GF-D8 (cell line): ENCODE results near the gene TEN1.
"Not testable (repeated sequence)": the region's sequence is repeated elsewhere in the genome, so short reads cannot be mapped to it uniquely, and the experiment has no call there.

Experiments
- DNase-seq: peaks from one replicate; lab custom pipeline; 2025; lab: John Stamatoyannopoulos, UW

TEN1 gene

DNA sequence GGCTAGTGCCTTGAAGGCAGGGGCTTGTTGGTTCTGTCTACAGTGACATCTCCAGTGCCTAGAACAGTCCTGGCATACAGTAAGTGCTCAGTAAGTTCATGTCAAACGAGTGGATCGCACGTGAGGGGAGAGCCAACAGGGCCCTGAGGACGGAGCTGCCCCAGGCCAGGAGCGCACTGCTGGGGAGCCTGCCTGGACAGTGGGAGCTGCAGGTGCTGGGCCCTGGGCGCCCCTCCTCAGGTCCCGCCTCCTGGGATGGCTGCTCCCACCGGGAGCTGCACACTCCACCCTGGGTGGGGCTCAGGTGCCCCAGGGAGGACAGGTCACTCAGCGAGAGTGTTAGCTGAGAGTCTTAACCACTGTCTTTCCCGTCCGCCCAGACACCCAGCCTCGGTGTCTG lies 46.3 kb downstream of the TEN1 start:
- no peak for DNase-seq

DNA sequence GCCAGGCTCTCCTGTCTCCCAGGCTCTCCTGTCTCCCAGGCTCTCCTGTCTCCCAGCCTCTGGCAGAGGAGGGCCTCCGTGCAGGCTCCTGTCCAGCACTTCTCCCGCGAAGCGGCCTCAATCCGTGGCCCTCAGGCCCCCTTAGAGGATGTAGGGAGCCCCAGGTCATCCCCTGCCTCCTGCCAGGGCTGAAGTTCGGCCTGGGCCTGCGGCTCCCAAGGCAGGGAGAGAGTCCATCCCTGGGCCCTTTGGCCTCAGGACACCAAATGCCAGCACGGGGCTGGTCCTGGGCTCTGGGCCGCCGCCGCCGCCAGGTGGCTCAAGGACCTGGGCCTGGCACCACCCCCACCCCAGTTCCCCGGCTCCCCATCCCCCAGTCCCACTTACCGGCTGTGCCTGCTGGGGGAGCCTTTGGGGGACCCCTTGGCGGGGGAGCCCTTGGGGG lies 47.7 kb downstream of the TEN1 start:
- DNase-seq: no peak

DNA sequence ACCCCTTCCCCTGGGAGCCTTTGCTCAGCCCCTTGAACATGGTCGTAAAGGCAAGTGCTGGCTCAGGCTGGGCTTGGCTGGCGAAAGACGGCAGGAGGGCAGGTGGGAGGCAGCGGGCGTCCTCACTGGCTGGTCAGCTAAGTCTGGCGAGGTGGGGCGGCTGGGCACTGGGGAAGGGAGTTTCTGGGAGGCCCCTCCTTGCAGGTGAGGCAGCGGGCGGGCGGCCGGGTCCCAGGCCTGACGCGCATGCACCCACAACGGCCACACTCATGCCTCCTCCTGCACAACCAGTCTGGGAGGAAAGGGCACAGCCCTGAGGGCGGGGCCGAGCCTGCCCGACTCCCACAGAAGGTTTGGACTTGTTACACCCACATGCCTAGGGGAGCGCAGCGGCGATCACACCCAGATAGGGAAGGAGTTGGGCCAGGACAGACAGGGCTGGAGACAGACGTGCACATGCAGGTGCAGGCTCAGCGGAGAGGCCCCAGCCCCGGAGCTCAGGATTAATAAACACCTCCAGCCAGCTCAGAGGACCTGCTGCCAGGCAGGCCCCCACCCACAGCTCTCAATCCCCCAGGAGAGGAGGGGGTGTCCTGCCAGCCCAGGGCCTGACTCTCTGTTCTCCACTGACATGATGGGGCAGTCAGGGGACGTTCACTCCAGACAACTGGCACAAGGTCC lies 48.3 kb downstream of the TEN1 start, which contains the start of gene EVPL:
Gene EVPL, minus strand, starts transcription at position 148 of the 681 bp plus-strand sequence. Its CDS starts 108 bp downstream, at position 40.
- no peak for DNase-seq

DNA sequence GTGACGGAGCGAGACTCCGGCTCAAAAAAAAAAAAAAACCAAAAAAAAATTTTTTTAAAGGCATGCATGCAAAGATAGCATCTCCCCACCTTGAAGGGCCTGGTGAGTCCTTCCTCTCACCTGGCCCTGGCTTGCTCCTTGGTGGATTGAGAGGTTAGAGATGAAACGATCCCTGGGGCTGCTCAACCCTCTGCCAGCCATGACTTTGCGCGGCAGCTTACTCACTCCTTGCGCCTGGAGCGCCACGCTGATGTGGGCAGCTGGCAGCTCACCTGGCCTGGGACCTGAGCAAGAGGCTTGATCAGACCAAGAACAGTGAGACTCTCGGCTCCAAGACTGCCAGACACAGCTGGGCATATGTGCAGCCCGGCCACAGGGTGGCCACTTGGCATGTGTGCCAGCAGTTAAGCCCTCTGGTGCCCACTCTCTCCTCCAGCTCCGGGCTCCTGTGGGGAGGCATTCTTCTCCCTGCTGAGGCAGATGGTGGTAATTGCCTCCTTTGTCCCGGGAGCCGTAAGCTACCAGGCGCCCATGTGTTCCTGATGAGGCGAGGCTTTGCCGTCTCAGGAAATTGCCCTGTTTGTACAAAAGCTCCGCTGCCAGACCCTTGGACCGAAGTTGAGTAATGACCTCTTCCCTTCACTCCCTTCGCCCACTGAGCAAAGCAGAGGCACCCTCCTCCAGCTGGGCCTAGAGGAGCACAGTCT lies 53.2 kb downstream of the TEN1 start:
- no peak for DNase-seq

DNA sequence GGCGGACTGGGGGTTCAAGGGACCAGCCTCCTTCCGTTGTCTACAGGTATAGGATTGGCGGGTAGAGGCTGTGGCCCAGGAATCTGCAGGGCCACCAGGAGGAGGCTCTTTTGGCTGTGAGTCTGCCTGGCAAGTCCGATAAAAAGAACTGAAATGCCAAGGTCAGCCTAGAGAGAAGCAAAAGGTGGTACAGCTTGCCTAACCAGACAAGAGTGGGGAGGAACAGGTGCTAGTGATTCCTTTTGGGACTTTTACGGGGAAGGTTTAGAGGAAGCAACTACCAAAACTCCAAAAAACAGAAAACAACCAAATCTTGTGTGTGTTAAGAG lies 53.7 kb downstream of the TEN1 start:
- DNase-seq: no peak

DNA sequence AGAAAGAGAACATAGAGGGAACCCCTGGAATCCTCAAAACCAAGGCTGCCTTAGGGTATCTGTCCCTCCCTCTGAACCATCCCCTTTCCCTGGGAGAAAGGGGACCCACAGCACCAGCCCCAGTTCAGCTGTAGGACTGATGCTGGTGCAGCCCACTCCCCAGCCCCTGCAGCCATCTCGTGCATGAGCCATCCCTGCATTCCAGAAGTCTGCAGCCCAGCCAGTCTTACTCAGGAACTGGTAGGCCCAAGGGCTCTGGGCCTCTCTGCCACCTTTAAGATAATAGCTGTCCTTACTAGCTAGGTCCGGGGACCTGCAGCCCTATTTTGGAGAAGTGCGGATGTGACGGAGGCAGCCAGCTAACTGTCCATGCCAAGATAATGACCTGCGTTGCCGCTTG lies 54.1 kb downstream of the TEN1 start:
- DNase-seq: no peak

DNA sequence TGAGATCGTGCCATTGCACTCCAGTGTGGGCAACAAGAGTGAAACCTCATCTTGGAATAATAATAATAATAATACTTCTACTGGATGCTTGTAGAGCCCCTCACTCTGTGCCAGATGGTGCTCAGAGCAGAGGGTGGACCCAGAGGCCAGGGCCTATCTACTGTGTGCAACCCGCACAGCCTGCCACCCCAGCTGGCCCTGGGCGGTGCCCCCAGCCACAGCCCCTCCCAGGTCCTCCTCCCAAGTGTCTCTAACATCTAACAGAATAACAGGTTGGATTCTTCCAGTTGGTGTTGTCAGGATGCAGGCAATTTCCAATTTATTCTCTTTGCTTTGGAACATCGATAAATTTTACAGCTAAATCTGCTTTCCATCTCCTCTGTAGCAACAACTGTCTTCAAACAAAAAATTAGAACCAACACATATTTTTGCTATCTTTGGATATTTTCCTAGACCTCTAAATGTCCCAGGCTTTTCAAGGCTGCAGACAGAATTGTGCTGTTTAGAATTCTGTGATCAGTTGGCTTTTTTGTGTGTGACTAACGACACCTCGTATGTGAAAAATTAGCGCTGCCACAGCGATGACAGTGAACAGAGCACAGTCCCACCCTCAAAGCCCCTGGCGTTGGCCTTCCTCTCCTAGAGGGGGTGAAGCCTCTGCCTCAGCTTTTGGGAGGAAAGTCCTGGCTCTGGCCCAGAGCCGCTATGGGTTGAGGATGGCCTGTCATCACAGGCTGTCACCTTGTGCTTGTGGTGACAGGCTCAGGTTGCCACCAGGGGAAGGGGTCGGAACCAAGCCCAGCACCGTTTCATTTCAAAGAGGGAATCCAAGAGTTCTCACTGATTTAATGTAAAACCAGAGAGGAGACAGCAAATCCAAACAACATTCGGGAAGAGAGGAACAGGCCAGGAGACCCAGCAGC lies 55.6 kb downstream of the TEN1 start:
- no peak for DNase-seq

DNA sequence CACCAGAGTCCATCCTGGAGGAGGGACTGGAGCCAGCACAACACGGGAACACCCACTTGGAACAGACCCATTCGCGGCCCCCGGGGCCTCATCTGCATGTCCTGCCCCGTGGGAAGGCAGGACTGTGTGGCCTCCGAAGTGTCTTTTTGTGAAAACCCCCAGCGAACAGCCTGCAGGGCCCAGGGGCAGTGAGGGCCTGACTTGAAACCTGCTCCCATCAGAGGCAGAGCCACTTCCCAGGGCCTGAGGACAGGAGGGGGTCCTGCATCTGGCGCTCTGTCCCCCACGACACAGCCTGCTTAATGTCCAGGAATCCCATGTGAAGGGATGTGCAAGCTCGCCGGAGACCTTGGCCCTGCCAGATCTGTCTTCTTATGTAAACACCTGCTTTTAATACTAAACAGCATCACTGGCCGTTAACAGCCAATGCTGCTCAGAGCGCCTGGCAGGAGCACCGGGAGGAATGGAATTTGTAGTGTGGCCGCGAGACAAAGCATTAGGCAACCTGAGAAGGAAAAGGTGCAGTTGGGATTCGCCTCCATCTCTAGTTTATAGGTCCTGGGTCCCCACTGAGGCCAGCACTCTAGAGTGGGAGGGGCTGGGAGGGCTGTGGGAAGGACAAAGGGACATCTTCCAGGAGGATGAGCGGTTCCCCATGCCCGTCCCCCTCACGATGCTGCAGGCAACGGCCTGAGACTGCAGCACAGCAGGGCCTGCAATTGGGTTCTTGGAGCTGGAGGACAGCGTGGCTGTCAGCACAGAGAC lies 57.6 kb downstream of the TEN1 start:
- no peak for DNase-seq

DNA sequence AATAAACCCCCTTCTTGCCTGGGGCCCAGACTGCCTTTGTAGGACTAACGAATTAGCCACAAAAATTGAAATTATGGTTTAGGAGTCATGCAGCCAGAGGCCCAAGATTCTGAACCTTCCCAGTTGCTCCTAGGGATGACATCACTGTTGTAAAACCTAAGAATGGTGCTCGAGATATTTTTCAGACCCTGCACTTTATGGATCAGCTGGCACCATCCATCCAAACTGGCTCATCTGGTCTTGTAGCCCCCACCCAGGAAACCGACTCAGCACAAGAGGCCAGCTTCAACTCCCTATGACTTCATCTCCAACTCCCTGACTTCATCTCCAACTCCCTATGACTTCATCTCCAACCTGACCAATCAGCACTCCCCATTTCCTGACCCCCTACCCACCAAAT lies 59.0 kb downstream of the TEN1 start:
- DNase-seq: no peak

DNA sequence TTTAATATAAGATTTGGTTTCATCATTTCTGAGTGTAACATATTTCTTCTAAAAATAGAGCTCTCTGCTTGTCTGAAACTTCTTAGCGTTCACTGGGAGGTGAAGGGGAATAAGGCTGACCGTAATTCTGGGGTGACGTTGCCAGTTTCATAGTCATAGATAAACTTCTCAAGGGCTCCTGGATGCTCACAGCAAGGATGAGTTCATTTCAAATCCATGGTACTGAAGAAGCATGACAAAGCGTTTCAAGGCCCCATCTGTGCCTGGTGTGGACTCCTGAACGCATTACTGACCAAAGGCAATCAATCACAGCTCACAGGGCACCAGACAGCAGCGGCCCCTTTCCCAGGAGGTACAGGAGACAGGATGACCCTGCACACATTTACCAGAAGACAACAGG lies 60.1 kb downstream of the TEN1 start:
- DNase-seq: no peak

DNA sequence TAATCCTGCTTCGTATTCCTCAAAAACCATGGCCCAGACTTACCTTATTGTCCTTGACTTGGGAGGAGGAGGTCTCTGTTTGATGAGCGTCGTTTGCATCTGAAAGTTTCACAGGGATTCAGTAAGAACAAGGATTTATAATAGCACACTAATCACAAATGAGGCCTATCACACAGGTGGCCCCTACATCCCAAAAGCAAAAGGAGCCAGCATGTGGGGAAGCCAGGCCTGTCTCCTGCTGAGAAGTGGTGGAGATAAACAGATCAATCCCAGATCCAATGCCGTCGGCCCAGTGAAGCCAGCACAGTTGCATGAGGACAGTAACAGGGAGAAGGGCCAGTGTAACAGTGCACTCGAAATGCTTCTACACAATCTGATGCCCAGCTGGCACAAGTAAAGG lies 61.3 kb downstream of the TEN1 start:
- no peak for DNase-seq

DNA sequence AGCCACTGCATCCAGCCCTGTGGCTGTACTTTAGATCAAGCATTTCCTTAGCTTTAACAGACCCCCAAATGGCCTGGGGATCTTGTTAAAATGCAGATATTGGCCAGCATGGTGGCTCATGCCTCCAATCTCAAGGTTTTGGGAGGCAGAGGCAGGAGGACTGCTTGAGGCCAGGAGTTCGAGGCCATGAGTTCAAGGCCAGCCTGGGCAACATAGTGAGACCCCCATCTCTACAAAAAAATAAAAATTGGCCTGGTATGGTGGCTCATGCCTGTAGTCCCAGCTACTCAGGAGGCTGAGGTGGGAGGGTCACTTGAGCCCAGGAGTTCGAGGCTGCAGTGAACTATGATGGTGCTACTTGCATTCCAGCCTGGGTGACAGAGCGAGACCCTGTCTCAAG lies 63.8 kb downstream of the TEN1 start:
- not testable (repeated sequence) for DNase-seq

DNA sequence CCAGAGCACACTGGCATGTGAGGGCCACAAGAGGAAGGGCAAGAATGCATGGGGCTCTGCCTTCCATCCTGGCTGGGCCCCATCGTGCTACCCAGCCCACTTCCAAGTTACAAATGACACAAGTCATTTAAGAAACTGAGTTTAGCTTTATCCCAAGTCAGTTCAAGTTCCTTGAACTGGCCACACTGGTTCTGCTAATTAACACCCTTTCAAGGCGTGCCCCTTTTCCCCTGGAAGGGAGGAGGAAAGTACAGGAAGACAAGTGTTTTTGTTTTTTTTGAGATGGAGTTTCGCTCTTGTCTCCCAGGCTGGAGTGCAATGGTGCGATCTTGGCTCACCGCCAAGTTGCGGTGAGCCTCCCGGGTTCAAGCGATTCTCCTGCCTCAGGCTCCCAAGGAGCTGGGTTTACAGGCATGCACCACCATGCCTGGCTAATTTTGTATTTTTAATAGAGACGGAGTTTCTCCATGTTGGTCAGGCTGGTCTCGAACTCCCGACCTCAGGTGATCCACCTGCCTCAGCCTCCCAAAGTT lies 65.5 kb downstream of the TEN1 start:
- not testable (repeated sequence) for DNase-seq

DNA sequence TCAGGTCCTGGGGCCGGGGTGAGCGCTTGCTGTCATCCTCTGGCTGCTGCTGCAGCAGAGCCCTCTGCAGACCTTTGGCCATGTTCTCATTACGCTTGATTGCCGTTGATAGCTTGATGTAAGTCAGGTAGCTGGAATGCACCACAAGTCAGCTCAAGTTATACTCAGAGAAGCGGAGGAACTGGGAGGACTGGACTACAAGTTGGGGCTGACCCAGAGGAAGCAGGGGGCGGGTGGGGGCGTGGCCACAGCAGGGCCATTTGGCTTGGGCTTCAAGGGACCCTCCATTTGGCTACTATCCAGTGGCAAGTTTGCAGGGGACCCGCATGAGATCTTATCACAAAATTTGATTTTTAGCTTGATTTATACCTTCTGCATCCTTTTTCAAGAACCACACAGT lies 67.0 kb downstream of the TEN1 start:
- DNase-seq: no peak

DNA sequence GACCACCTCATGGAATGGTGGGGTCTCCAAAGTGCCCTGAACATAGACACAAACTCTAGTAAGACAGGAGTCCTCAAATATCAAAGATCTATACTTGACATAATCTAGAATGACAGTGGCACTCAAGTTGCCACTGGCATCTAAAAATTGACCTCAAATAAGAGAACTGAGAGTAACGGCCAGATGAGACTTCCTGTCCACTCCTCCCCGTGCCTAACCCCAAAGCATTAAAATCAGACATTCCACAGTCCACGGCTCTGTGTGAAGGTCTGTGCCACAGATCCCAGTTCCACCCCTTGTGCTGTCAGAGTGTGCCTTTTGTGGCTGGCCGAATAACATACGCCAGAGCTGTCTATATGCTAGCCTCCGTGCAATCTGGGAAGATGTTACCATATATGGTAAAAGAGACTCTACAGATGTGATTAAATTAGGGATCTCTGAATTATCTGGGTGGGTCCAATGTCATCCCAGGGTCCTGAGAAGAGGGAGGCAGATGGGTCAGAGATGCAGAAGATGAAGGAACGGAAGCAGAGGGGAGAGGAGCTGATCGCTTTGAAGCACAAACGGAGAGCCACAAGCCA lies 69.1 kb downstream of the TEN1 start:
- DNase-seq: no peak

DNA sequence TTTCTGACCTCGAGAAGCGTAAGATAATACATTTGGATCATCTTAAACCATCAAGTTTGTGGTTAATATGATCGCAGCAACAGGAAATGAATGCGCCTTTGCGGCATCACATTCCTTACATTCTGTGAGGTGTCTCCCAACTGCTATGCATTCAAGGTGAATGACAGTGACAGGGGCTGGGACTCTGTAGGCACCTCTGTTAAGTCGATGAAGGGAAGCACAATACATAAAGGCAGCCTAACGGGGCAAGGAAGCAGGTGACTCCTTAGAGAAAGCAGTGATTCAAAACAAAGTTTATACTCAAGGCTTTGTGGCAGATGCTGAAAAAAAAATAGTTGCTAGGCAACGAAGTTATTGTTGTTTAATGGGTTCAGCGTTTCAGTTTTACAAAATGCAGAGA lies 69.7 kb downstream of the TEN1 start:
- DNase-seq: no peak

DNA sequence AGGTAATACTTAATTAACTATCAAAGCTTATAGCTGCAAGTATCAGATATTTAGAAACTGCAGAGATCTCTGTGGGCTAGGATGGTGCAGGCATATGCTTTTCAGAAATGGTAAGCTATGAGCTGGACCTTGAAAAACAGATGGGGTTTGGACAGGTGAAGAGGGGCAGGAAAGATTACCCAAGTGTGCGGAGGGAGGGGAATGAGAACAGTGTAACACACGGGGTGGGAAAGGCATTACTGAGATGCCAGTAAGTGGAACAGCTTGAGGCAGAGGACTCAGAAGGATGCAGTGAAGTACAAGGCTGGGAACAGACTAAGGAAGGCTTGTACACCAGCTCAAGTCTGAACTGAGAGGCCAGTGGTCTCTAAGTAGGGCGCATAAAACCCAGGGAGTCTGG lies 70.2 kb downstream of the TEN1 start:
- DNase-seq: no peak

DNA sequence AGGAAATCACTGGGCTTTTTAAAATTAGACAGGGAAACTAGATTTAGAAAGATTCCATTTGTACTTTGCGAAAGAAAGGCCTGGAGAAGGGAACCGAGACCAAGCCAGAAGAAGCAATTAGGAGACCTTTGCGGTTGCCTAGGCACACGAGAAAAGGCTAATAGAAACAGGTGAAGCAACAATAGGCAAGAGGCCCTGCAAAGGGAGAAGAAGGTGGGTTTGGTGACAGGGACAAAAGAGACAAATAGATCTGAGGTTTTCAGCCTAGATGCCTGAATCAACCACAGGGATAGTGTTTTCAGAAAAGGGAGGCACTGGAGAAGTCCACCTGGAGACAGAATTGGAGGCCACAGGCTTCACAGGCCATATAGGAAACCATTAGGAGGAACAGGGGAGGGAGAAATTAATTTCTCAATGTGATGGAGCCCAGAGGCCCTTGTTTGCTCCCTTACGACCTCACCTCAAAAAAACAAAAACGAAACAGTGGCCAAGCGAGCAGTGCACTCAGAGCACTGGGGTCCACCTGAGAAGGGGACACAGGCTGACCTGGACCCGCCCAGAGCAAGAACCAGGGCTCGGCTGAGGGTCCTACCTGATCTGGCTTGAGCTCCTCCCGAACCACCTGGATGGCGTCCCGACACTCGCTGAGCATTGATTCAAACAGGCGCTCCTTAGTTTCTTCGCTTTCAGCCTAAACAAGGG lies 70.9 kb downstream of the TEN1 start:
- no peak for DNase-seq
